HPDE6-E6E7 (cell line): ENCODE measurements around the gene TOP3A.

Experiments used
- DNase-seq: peaks from one replicate; pipeline ENCODE4 v3.0.0; 2011; ENCODE audit warnings: missing footprints; ENCODE audit errors: extremely low spot score

The TOP3A gene

GRCh38 chr17:18277076-18277475 lies 37.7 kb downstream of the TOP3A start:
- no peak for DNase-seq

- no peak for DNase-seq
Measured at GRCh38 chr17:18270046-18270931, 44.5 kb downstream of the TOP3A start.

GRCh38 chr17:18267927-18268711 lies 46.7 kb downstream of the TOP3A start:
- DNase-seq = no peak

GRCh38 chr17:18267366-18267765 lies 47.4 kb downstream of the TOP3A start:
- DNase-seq = no peak

GRCh38 chr17:18263885-18264682 lies 50.7 kb downstream of the TOP3A start:
- no peak for DNase-seq

- no peak for DNase-seq
Measured at GRCh38 chr17:18262641-18263040, 52.2 kb downstream of the TOP3A start.

GRCh38 chr17:18262111-18262510 lies 52.7 kb downstream of the TOP3A start:
- no peak for DNase-seq

- DNase-seq = no peak
Measured at GRCh38 chr17:18261659-18262058, 53.1 kb downstream of the TOP3A start.

- DNase-seq = peak; percentile 83
Measured at GRCh38 chr17:18261146-18261515, 53.7 kb downstream of the TOP3A start.

GRCh38 chr17:18260332-18261145 lies 54.3 kb downstream of the TOP3A start, which contains the start of gene MIEF2:
Gene MIEF2 (plus strand): TSS chr17:18260662. CDS start chr17:18262721, 2,059 bp downstream.
- DNase-seq = peak; percentile 97

GRCh38 chr17:18259621-18260331 lies 55.0 kb downstream of the TOP3A start:
- DNase-seq = peak; percentile 62

GRCh38 chr17:18258356-18259038 lies 56.3 kb downstream of the TOP3A start, which contains the start of gene FLII:
Gene FLII (minus strand): TSS chr17:18258738. CDS start chr17:18258690, 48 bp downstream.
- no peak for DNase-seq

GRCh38 chr17:18257982-18258355 lies 56.8 kb downstream of the TOP3A start:
- DNase-seq = peak; percentile 74

GRCh38 chr17:18257268-18257981 lies 57.4 kb downstream of the TOP3A start:
- DNase-seq = peak; percentile 69

- DNase-seq = no peak
Measured at GRCh38 chr17:18256776-18257175, 58.0 kb downstream of the TOP3A start.

- no peak for DNase-seq
Measured at GRCh38 chr17:18256351-18256750, 58.4 kb downstream of the TOP3A start.

GRCh38 chr17:18254888-18255649 lies 59.7 kb downstream of the TOP3A start:
- DNase-seq = no peak
